B cell (primary cell): ENCODE data around the gene PAQR6. TPM values are rescaled to one million over a fixed set of nuclear protein-coding genes. Genes with fewer than 3 reads are reported as not detected.

Experiments
- ATAC-seq: fragments of 200-7000 bp; cut with Tn5 transposase; one replicate; pipeline ENCODE4 v1.10.0; 2021; ENCODE audit warnings: low read depth, mild to moderate bottlenecking, moderate number of reproducible peaks, moderate library complexity
- CTCF ChIA-PET: fragments of 350-600 bp; sonication (Branson Sonifier 250); formaldehyde crosslinking; loops from one replicate; lab custom pipeline; 2021; ENCODE audit warnings: antibody characterized with exemption, inconsistent platforms; lab: Charles Lee
- POLR2A ChIA-PET: fragments of 350-600 bp; sonication (Branson Sonifier 250); formaldehyde crosslinking; loops from one replicate; lab custom pipeline; 2021; ENCODE audit warnings: antibody characterized with exemption; lab: Charles Lee
- DNase-seq: peaks from one replicate; pipeline ENCODE4 v3.0.0; 2013
- H2AFZ ChIP-seq: 2 replicates; pipeline ENCODE4 v1.6.1; 2012; ENCODE audit warnings: mild to moderate bottlenecking, low read depth, low read length; ENCODE audit not compliant: insufficient read depth, poor library complexity, severe bottlenecking
- H3K27ac ChIP-seq, 2 donors: 1 replicate in 1 of 2; 2 replicates in 1 of 2; pipeline ENCODE4 v1.5.1; 2012 to 2013; ENCODE audit warnings: low read length in 2 of 2, mild to moderate bottlenecking in 2 of 2, moderate library complexity in 1 of 2
- H3K27me3 ChIP-seq, 4 experiments: fragments of 200-600 bp in 1 of 4; sonication (generic) in 1 of 4; replicated peaks in 1 of 4; 1 replicate in 2 of 4; 2 replicates in 2 of 4; pipeline versions ENCODE4 v1.6.1 to v1.7.0; 2013 to 2016; ENCODE audit warnings: low read length in 3 of 4, mild to moderate bottlenecking in 2 of 4, mixed read lengths in 1 of 4, moderate library complexity in 1 of 4; ENCODE audit not compliant: insufficient read depth in 4 of 4, control insufficient read depth in 3 of 4; ENCODE audit errors: control extremely low read depth in 1 of 4
- H3K36me3 ChIP-seq, 2 experiments: replicated peaks in 1 of 2; 1 replicate in 1 of 2; 2 replicates in 1 of 2; pipeline versions ENCODE4 v1.6.1 to v1.7.1; 2013; ENCODE audit warnings: low read length in 1 of 2; ENCODE audit not compliant: insufficient read depth in 2 of 2, control insufficient read depth in 1 of 2; ENCODE audit errors: control extremely low read depth in 1 of 2, extremely low read depth in 1 of 2
- H3K4me1 ChIP-seq, 2 donors: fragments of 200-600 bp in 1 of 2; sonication (generic) in 1 of 2; 1 replicate in 1 of 2; 2 replicates in 1 of 2; pipeline versions ENCODE4 v1.5.1 to v1.6.1; 2013 to 2017; ENCODE audit warnings: low read length in 2 of 2; ENCODE audit not compliant: control insufficient read depth in 2 of 2, insufficient read depth in 2 of 2
- H3K4me2 ChIP-seq: replicated peaks from 2 replicates; pipeline ENCODE3; 2012; ENCODE audit warnings: mild to moderate bottlenecking, low read depth, low read length; ENCODE audit not compliant: poor library complexity, severe bottlenecking
- H3K4me3 ChIP-seq, 5 experiments: fragments of 200-600 bp in 1 of 5; sonication (generic) in 1 of 5; 1 replicate in 3 of 5; 2 replicates in 2 of 5; pipeline versions ENCODE4 v1.5.1 to v1.7.0; 2011 to 2016; ENCODE audit warnings: low read length in 4 of 5, mild to moderate bottlenecking in 4 of 5, low read depth in 2 of 5, control low read depth in 1 of 5, moderate library complexity in 1 of 5; ENCODE audit not compliant: insufficient read depth in 1 of 5; ENCODE audit errors: control extremely low read depth in 1 of 5, extremely low read depth in 1 of 5
- H3K79me2 ChIP-seq: fragments of 200-600 bp; sonication (generic); one replicate; pipeline ENCODE4 v1.6.0; 2016; ENCODE audit warnings: low read length; ENCODE audit not compliant: control insufficient read depth, insufficient read depth
- H3K9ac ChIP-seq: fragments of 200-600 bp; sonication (generic); 2 replicates; pipeline ENCODE4 v1.6.1; 2017; ENCODE audit warnings: mild to moderate bottlenecking, low read length, moderate library complexity
- H3K9me3 ChIP-seq, 3 donors: one replicate each; pipeline versions ENCODE4 v1.6.1 to v1.7.1; 2013; ENCODE audit warnings: low read length in 2 of 3; ENCODE audit not compliant: control insufficient read depth in 2 of 3, insufficient read depth in 1 of 3; ENCODE audit errors: control extremely low read depth in 1 of 3
- H4K20me1 ChIP-seq: 2 replicates; pipeline ENCODE4 v1.6.0; 2012; ENCODE audit warnings: mild to moderate bottlenecking, low read length; ENCODE audit not compliant: insufficient read depth, control insufficient read depth, poor library complexity, severe bottlenecking
- H3K27ac Mint-ChIP-seq: one replicate; pipeline ENCODE4 v1.8.0; 2021; ENCODE audit warnings: mixed read lengths
- H3K27me3 Mint-ChIP-seq: one replicate; pipeline ENCODE4 v1.8.0; 2021; ENCODE audit warnings: mixed read lengths
- H3K4me1 Mint-ChIP-seq: one replicate; pipeline ENCODE4 v1.8.0; 2021; ENCODE audit warnings: mixed read lengths
- H3K4me3 Mint-ChIP-seq: one replicate; pipeline ENCODE4 v1.8.0; 2021; ENCODE audit warnings: mixed read lengths
- H3K9me3 Mint-ChIP-seq: one replicate; pipeline ENCODE4 v1.8.0; 2022; ENCODE audit warnings: mixed read lengths; ENCODE audit not compliant: insufficient read depth
- EZH2 ChIP-seq: IDR thresholded peaks from 2 replicates; pipeline ENCODE4 v1.6.1; 2012; ENCODE audit warnings: borderline replicate concordance, low read depth, mild to moderate bottlenecking, moderate library complexity, low read length; ENCODE audit not compliant: insufficient read depth, poor library complexity, severe bottlenecking
- WGBS: methylation state at CpG from one replicate; pipeline ENCODE4 v1.1.5; 2013; ENCODE audit warnings: missing lambda C conversion rate; ENCODE audit not compliant: insufficient coverage; 5-methylcytosine and 5-hydroxymethylcytosine counted together
- intact Hi-C: fragments of 100-400 bp; cut with micrococcal nuclease; formaldehyde crosslinking; loops from one replicate; pipeline ENCODE4 v1.10.0; 2022
- polyA plus RNA-seq: library from polyadenylated mRNA; depleted of rRNA; stranded (reverse); fragments of >200 nt; gene quantifications from 2 replicates; pipeline ENCODE4 v1.2.3, GENCODE V29; 2012
- total RNA-seq, 2 donors: library from RNA; stranded (reverse); fragments of 120-200 nt in 1 of 2; gene quantifications; 1 replicate in 1 of 2; 2 replicates in 1 of 2; pipeline versions ENCODE4 v1.2.3 to v1.2.4, GENCODE V29; 2013 to 2022
- TF ChIP-seq, protein P1 (sequence below): fragments of 200-600 bp; IDR thresholded peaks from one replicate; pipeline ENCODE4 v1.8.0; 2022; ENCODE audit warnings: antibody characterized with exemption, mild to moderate bottlenecking

The PAQR6 gene
- total and polyA plus RNA-seq, 2 donors (not counting 1 experiment from before 2014, with no cell fraction given) = 1.3 to 1.8 TPM

DNA sequence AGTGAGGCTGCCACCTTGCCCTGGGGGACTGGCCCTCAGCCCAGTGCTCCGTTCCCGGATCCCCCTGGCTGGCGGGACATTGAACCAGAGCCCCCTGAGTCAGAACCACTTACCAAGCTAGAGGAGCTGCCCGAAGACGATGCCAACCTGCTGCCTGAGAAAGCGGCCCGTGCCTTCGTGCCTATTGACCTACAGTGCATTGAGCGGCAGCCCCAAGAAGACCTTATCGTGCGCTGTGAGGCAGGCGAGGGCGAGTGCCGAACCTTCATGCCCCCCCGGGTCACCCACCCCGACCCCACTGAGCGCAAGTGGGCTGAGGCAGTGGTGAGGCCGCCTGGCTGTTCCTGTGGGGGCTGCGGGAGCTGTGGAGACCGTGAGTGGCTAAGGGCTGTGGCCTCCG is 37.6 kb upstream of the PAQR6 start:
- DNase-seq = no peak
- POLR2A ChIA-PET = interaction anchor here (0.5 kb wide), 1 partner anchor 1005 kb away, joined by 5 read pairs; no protein-coding TSS in a partner anchor
- peaks cover 0 to 10% of the 10 kb centered on the region in 2 experiments for H3K36me3 ChIP-seq
- no peak overlapping the region for H3K9ac ChIP-seq
- no peaks in the 10 kb centered on the region for H3K9me3 Mint-ChIP-seq
- no peaks in the 10 kb centered on the region for H3K27me3 ChIP-seq
- H3K4me3 ChIP-seq = no peak overlapping the region
- no peak overlapping the region for H2AFZ ChIP-seq
- no peak overlapping the region for H3K27ac ChIP-seq
- TF ChIP-seq, protein P1, sequence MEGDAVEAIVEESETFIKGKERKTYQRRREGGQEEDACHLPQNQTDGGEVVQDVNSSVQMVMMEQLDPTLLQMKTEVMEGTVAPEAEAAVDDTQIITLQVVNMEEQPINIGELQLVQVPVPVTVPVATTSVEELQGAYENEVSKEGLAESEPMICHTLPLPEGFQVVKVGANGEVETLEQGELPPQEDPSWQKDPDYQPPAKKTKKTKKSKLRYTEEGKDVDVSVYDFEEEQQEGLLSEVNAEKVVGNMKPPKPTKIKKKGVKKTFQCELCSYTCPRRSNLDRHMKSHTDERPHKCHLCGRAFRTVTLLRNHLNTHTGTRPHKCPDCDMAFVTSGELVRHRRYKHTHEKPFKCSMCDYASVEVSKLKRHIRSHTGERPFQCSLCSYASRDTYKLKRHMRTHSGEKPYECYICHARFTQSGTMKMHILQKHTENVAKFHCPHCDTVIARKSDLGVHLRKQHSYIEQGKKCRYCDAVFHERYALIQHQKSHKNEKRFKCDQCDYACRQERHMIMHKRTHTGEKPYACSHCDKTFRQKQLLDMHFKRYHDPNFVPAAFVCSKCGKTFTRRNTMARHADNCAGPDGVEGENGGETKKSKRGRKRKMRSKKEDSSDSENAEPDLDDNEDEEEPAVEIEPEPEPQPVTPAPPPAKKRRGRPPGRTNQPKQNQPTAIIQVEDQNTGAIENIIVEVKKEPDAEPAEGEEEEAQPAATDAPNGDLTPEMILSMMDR = no peak
- TF ChIP-seq EZH2 = no peak
- no peak overlapping the region for H3K4me3 Mint-ChIP-seq
- WGBS = over 99% methylated on average over 13 of the region's 21 CpGs
- H3K4me2 ChIP-seq = no peak overlapping the region
- no peaks in the 10 kb centered on the region for H3K9me3 ChIP-seq
- intact Hi-C loops = no loop called here
- no peaks in the 10 kb centered on the region for H3K27me3 Mint-ChIP-seq
- peaks cover 20 to 28% of the 10 kb centered on the region in 2 donors for H3K4me1 ChIP-seq
- peaks cover 40% of the 10 kb centered on the region for H3K79me2 ChIP-seq
- peaks cover 34% of the 10 kb centered on the region for H3K4me1 Mint-ChIP-seq
- no peak for ATAC-seq
- peaks cover 10% of the 10 kb centered on the region for H4K20me1 ChIP-seq
- CTCF ChIA-PET = no interaction called here
- no peak overlapping the region for H3K27ac Mint-ChIP-seq

DNA sequence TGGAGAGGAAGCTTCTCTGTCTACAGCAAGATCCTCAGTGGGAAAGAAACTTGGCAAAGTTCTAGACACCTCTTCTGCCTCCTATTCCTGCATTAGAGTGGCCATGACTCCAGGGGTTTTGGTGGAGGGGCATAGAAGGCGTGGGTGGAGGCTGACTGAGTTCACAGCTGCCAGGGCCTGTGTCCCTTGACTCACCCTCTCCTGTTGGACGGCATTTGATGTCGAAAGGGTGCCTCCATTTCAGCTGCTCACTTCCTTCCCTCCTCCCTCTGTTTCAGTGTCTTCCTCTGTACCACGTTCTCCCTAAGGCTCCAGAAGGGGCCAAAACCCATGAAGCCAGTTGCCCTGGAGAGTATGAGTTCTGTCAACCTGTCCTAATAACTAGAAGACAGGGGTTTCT is 36.9 kb upstream of the PAQR6 start:
- intact Hi-C loops = loop anchor here (5.0 kb wide), 1 partner anchor 1957 kb away; the partner anchor contains the start of gene ATP8B2
- CTCF ChIA-PET = no interaction called here

More for the DNA sequence above, 36.9 kb upstream of the PAQR6 start:
- Mint-ChIP-seq H3K9me3 (no peaks in the 10 kb centered on the region), H3K4me1 (peaks cover 39% of the 10 kb centered on the region), H3K4me3 (no peak overlapping the region), H3K27me3 (no peaks in the 10 kb centered on the region), H3K27ac (no peak overlapping the region)
- no peak overlapping the region for H3K9ac ChIP-seq
- H3K4me1 ChIP-seq = peaks cover 20 to 28% of the 10 kb centered on the region in 2 donors
- no peak overlapping the region for H3K4me3 ChIP-seq
- peaks cover 17% of the 10 kb centered on the region for H4K20me1 ChIP-seq
- H3K36me3 ChIP-seq = peaks cover 0 to 8% of the 10 kb centered on the region in 2 experiments
- 100% methylated on average over 3 of the region's 4 CpGs for WGBS
- H3K4me2 ChIP-seq = no peak overlapping the region
- H2AFZ ChIP-seq = no peak overlapping the region
- POLR2A ChIA-PET = no interaction called here
- H3K9me3 ChIP-seq = no peaks in the 10 kb centered on the region
- no peak overlapping the region for H3K27ac ChIP-seq
- no peak for TF ChIP-seq EZH2
- TF ChIP-seq, protein P1 = no peak
- no peak for DNase-seq
- ATAC-seq = no peak
- peaks cover 47% of the 10 kb centered on the region for H3K79me2 ChIP-seq
- no peaks in the 10 kb centered on the region for H3K27me3 ChIP-seq
